Liver (tissue), 3 donors: ENCODE measurements around the gene MAP3K19.

Experiments
- ATF3 ChIP-seq: IDR thresholded peaks from 2 replicates; pipeline ENCODE4 v1.6.1; 2016; ENCODE audit warnings: antibody characterized with exemption
- CTCF ChIP-seq: fragments of 150-350 bp; IDR thresholded peaks from 2 replicates; pipeline ENCODE4 v1.5.1; 2017; ENCODE audit warnings: improper control_type of control experiment, low read depth, low read length; ENCODE audit not compliant: missing input control
- EGR1 ChIP-seq, 2 donors: IDR thresholded peaks; 2 replicates each; pipeline ENCODE4 v1.6.1; 2016 to 2018; ENCODE audit warnings: antibody characterized with exemption in 2 of 2, low read depth in 2 of 2
- HNF4G ChIP-seq: IDR thresholded peaks from 2 replicates; pipeline ENCODE4 v1.6.1; 2016; ENCODE audit warnings: antibody characterized with exemption
- JUND ChIP-seq, 2 donors: IDR thresholded peaks; 2 replicates each; pipeline ENCODE4 v1.6.1; 2016; ENCODE audit warnings: antibody characterized with exemption in 2 of 2
- MAX ChIP-seq: IDR thresholded peaks from 2 replicates; pipeline ENCODE4 v1.6.1; 2016; ENCODE audit warnings: antibody characterized with exemption
- REST ChIP-seq: IDR thresholded peaks from 2 replicates; pipeline ENCODE4 v1.6.1; 2016; ENCODE audit warnings: antibody characterized with exemption, mild to moderate bottlenecking
- YY1 ChIP-seq: IDR thresholded peaks from 2 replicates; pipeline ENCODE4 v1.6.1; 2016; ENCODE audit warnings: antibody characterized with exemption, mild to moderate bottlenecking
- ZBTB33 ChIP-seq: IDR thresholded peaks from 2 replicates; pipeline ENCODE4 v1.6.1; 2016; ENCODE audit warnings: antibody characterized with exemption
- donor health status: healthy.
- donor health status: healthy.

- no peak for TF ChIP-seq CTCF
- no peak for TF ChIP-seq EGR1 (IDR thresholded peaks at IDR 0.05; ENCODE audit: low read depth in 2 of 2)
- TF ChIP-seq HNF4G, result no peak
- TF ChIP-seq REST, result no peak
- no peak for TF ChIP-seq JUND (IDR thresholded peaks at IDR 0.05)
- TF ChIP-seq ATF3, result no peak
- no peak for TF ChIP-seq ZBTB33
- no peak for TF ChIP-seq YY1
- no peak for TF ChIP-seq MAX
These were observed 101.2 kb downstream of the MAP3K19 start for GRCh38 chr2:134946073-134946472.
